Right lobe of liver (tissue), 6 donors: ENCODE results near the gene STK11. TPM values are rescaled to one million over a fixed set of nuclear protein-coding genes. Genes with fewer than 3 reads are reported as not detected.
A peak's percentile ranks its signal among the peaks of the same experiment; 100 is the strongest.

ENCODE experiments used
- ATAC-seq, 4 donors: fragments of 200-7000 bp; cut with Tn5 transposase; one replicate each; pipeline ENCODE4 v1.9.1; 2020; ENCODE audit warnings: mild to moderate bottlenecking in 4 of 4, moderate library complexity in 4 of 4
- DNase-seq, 3 donors: peaks; one replicate each; pipeline ENCODE4 v3.0.0-alpha.2; 2020
- H3K27ac ChIP-seq, 3 donors: fragments of 200-600 bp; one replicate each; pipeline ENCODE4 v1.8.0; 2022
- H3K27me3 ChIP-seq, 2 donors: fragments of 200-600 bp; one replicate each; pipeline ENCODE4 v1.8.0; 2022
- H3K36me3 ChIP-seq, 4 donors: fragments of 200-600 bp; sonication (generic) in 1 of 4; one replicate each; pipeline versions ENCODE4 v1.5.1 to v1.8.0; 2017 to 2022; ENCODE audit warnings: control low read depth in 1 of 4
- H3K4me1 ChIP-seq, 4 donors: fragments of 200-600 bp; sonication (generic) in 1 of 4; one replicate each; pipeline versions ENCODE4 v1.5.1 to v1.8.0; 2017 to 2022; ENCODE audit warnings: control low read depth in 1 of 4
- H3K4me3 ChIP-seq, 3 donors: fragments of 200-600 bp; one replicate each; pipeline ENCODE4 v1.8.0; 2022
- H3K9me3 ChIP-seq, 4 donors: fragments of 200-600 bp; sonication (generic) in 1 of 4; one replicate each; pipeline versions ENCODE4 v1.5.1 to v1.8.0; 2017 to 2022; ENCODE audit warnings: control low read depth in 1 of 4
- CTCF ChIP-seq, 4 donors: fragments of 200-600 bp in 3 of 4; fragments of 450-650 bp in 1 of 4; IDR thresholded peaks; one replicate each; pipeline versions ENCODE4 v1.5.1 to v1.8.0; 2016 to 2022; ENCODE audit warnings: antibody characterized with exemption in 4 of 4, mild to moderate bottlenecking in 2 of 4
- POLR2A ChIP-seq: fragments of 450-650 bp; IDR thresholded peaks from one replicate; pipeline ENCODE4 v1.6.1; 2017; ENCODE audit warnings: antibody characterized with exemption, mild to moderate bottlenecking
- WGBS: methylation state at CpG from one replicate; pipeline ENCODE4 v1.1.6; 2018; ENCODE audit warnings: low coverage, low lambda C conversion rate; ENCODE audit not compliant: insufficient coverage; ENCODE audit errors: missing lambda C conversion rate; 5-methylcytosine and 5-hydroxymethylcytosine counted together
- intact Hi-C, 2 donors: fragments of 100-400 bp; cut with DNase I; formaldehyde crosslinking; loops; one replicate each; pipeline versions ENCODE4 v1.11.2 to v1.14.1; 2022
- total RNA-seq, 6 experiments: library from RNA; depleted of rRNA in 2 of 6; stranded (reverse); fragments of >200 nt in 2 of 6; fragmentation: NEBNext Ultra II Directional in 3 of 6; extraction: Animal tissue kit (Norgen Biotek cat#: 25700) in 3 of 6; gene quantifications; one replicate each; pipeline versions ENCODE4 v1.1.0 to v1.2.4, GENCODE V29; 2016 to 2023
- donor health status: DM: no; HTN: yes; CAD: no.
- donor health status: DM: no; HTN: no; CAD: no.
- donor health status: DM: no; HTN: no; CAD: no.
- donor health status: DM: no; HTN: yes; CAD: no.
- donor health status: DM: no; HTN: yes; CAD: no.

Gene STK11
- total RNA-seq, 6 experiments from 2014 or later, result 23.8 to 34.0 (median 29.5) TPM

GRCh38 chr19:1213391-1214286 lies 8.1 kb downstream of the STK11 start:
- Histone ChIP-seq H3K27ac (peak overlapping the region in 2 of 3 donors; percentile 68 to 77), H3K4me3 (no peak overlapping the region), H3K4me1 (peaks cover 0 to 43% (median 22%) of the 10 kb centered on the region in 4 donors), H3K36me3 (peaks cover 0 to 2% (median 0%) of the 10 kb centered on the region in 4 donors), H3K27me3 (no peaks in the 10 kb centered on the region), H3K9me3 (no peaks in the 10 kb centered on the region)
- intact Hi-C loops, result no loop called here
- peak; percentile 39 to 63 (median 46) for ATAC-seq
- WGBS, result 66% methylated on average over 29 of the region's 39 CpGs
- TF ChIP-seq POLR2A (no peak), CTCF (IDR thresholded peaks at IDR 0.05) (no peak)
- DNase-seq, result peak in 2 of 3 donors; percentile 68 to 69

GRCh38 chr19:1214299-1214861 lies 8.8 kb downstream of the STK11 start:
- TF ChIP-seq POLR2A (no peak), CTCF (IDR thresholded peaks at IDR 0.05) (no peak)
- Histone ChIP-seq H3K36me3 (peaks cover 0 to 2% (median 0%) of the 10 kb centered on the region in 4 donors), H3K27me3 (no peaks in the 10 kb centered on the region), H3K4me1 (peaks cover 0 to 42% (median 19%) of the 10 kb centered on the region in 4 donors), H3K27ac (peak overlapping the region in 2 of 3 donors; percentile 68 to 77), H3K4me3 (no peak overlapping the region), H3K9me3 (no peaks in the 10 kb centered on the region)
- WGBS, result 40% methylated on average over 2 of the region's 21 CpGs
- ATAC-seq (no peak), DNase-seq (peak in 2 of 3 donors; percentile 23 to 50)
- intact Hi-C loops, result no loop called here

- H3K27me3 ChIP-seq, result no peaks in the 10 kb centered on the region
- DNase-seq (peak in 2 of 3 donors; percentile 69 to 79), ATAC-seq (peak; percentile 45 to 62 (median 54))
- no peaks in the 10 kb centered on the region for H3K9me3 ChIP-seq
- H3K4me3 ChIP-seq, result no peak overlapping the region
- H3K36me3 ChIP-seq, result peaks cover 0 to under 1% (median under 1%) of the 10 kb centered on the region in 4 donors
- intact Hi-C loops, result no loop called here
- TF ChIP-seq POLR2A (peak; percentile 19), CTCF (IDR thresholded peaks at IDR 0.05) (no peak)
- 51% methylated on average over 11 of the region's 26 CpGs for WGBS
- peak overlapping the region in 2 of 3 donors; percentile 68 to 77 for H3K27ac ChIP-seq
- H3K4me1 ChIP-seq, result peaks cover 0 to 42% (median 16%) of the 10 kb centered on the region in 4 donors
These were observed 9.5 kb downstream of the STK11 start for GRCh38 chr19:1214862-1215731.

GRCh38 chr19:1216756-1217155 lies 11.2 kb downstream of the STK11 start:
- DNase-seq (no peak), ATAC-seq (no peak)
- WGBS, result 84% methylated on average over 5 of the region's 12 CpGs
- Histone ChIP-seq H3K4me3 (no peak overlapping the region), H3K36me3 (peaks cover 0 to 15% (median under 1%) of the 10 kb centered on the region in 4 donors), H3K27me3 (no peaks in the 10 kb centered on the region), H3K9me3 (no peaks in the 10 kb centered on the region), H3K27ac (no peak overlapping the region), H3K4me1 (peaks cover 0 to 34% (median 12%) of the 10 kb centered on the region in 4 donors)
- no peak for TF ChIP-seq CTCF (IDR thresholded peaks at IDR 0.05)
- no peak for TF ChIP-seq POLR2A
- intact Hi-C loops, result no loop called here
